GM19193 (cell line): Measurements from ENCODE around the gene MYO5B.

Experiments used
- POLR2A ChIP-seq: IDR thresholded peaks from 4 replicates; pipeline ENCODE4 v1.6.1; 2011; ENCODE audit not compliant: insufficient read depth, insufficient read length; ENCODE audit errors: extremely low read depth

Gene MYO5B

DNA sequence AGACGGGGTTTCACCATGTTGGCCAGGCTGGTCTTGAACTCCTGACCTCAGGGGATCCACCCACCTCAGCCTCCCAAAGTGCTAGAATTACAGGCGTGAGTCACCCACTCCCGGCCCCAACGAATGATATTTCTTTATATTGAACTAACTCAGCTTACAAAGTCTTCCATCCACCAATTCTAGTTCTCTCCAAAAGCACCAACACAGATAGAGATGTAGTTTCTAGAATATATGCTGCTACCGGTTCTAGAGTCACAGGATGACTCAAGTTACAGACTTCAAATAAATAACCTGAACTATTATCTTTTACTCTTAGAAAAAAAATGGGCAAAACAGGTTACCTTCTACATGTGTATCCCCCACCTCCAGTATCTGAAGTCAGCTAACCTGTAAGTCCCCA is 390.9 kb downstream of the MYO5B start:
- no peak for TF ChIP-seq POLR2A

GRCh38 chr18:49802623-49803022 is 392.3 kb downstream of the MYO5B start:
- TF ChIP-seq POLR2A: no peak

DNA sequence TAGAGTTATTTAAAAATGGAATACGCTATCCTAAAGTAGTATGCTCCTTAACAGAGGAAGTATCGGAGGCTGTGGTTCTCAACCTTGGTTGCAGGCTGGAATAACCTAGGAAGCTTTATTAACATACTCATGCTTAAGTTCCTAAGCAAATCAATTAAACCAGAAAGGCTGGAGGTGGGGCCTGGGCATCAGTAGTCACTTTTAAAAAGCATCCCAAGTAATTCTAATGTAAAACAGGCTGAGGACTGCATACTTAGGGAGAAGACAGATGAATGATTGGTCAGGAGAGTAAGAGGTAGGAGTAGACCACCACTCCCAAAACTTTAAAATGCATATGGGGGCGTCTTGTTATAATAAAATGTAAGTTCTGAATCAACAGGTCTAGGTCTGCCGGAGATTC is 396.9 kb downstream of the MYO5B start:
- no peak for TF ChIP-seq POLR2A

- no peak for TF ChIP-seq POLR2A
These were observed 399.1 kb downstream of the MYO5B start for GRCh38 chr18:49795612-49796552.

DNA sequence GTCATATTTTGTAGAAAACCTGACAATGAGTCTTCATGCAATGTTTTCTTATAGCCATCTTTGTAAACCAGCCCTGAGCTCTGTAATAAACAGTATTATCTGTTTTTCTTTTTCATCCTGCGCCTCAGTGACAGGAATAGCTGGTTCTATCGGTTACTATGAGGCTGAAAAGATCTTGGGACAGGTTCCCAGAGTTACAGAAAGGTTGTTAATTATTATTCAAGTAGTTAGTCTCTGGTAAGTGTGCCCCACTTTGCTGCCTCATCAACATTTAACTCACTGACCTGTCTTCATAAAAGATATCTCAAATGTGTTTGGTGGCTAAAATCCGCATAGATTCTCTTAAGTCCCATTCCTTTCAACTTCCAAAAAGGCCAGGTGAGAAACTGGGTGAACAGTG is 400.2 kb downstream of the MYO5B start:
- no peak for TF ChIP-seq POLR2A

DNA sequence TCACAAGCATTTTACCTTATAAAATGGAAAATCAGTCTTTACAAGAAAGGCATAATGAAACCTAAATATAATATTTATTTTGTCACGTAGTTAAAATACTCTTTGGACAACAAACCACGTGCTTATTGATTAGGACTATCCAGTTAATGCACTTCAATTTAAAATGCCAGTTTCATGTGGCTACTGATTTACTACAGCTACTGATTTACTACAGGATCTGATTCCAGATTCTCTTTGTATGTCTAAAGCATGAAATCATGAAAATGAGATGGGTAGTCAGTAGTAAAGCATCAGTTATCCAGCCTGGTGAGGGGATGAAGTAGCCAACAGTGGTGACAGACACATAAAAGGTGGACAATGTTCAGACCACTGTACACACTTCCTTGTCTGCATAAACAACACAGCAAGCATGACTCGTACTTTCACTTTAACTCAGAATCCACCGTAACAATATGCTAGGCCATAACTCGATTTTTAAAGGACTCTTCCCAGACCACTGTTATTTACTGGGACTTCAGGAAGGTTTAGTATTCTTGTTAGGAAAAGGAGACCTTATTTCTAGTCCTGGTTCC is 406.5 kb downstream of the MYO5B start:
- TF ChIP-seq POLR2A: no peak

DNA sequence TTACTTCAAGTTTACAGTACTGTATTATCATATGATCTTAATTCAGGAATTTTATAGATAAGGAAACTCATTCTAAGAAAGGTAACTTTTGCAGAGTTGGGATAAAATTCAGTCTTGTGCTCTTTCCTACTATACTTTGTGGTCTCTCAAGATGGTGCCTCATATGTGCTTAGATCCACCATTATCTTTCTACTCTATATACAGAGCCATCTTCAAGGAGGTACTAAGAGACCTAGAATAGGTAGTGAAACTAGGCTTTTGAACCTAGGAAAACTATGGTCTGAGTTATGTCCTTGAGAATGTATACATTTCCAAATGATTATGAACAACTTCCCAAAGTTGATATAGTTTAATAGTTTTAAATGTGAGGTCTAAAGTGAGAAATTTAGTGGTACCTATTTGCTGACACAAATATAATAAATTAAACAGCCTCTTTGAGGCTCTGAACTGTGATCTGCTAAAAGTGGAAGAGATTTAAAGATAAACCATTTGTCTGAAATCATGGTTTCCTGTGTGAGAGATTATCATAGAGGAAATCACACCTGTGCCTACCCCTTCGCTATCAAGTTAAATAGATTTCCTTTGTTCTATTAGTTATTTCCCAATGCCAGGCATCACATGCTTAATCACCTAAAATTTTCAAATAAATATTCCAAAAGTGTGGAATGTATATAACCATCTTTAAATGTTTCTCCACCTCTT is 408.8 kb downstream of the MYO5B start:
- TF ChIP-seq POLR2A: no peak

DNA sequence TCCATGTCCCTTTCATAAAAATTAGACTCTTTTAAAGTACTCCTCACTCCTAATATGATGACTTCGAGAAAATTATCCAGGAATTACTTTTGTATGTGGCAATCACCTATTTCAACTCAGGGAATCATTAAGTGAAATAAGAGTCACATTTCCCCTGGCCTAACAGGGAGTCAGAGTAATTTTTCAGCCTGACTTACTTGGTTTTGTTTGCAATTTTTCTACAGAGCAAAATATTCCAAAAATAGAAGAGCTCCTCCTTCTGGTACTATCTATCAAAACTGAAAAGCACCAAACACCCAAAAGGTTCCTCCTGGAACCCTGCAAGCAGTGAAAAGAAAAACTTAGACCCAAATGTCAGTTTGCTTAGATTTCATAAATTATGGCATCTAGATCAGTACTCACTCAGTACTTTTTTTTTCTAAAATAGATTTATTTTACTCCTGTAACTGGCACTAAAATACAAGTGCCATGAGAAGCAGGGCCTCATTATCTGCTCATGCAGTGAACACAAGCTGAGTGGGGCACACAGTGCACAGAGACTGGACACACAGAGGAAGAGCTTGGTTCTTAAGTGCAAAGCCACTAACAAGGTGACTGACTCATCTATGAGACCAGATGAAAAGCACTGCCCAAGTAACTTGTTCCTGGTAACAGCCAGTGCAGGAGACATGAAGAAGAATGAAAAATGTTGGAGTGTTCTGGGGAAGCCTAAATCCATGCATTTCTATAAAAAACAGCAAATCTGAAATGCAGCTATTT is 410.3 kb downstream of the MYO5B start:
- no peak for TF ChIP-seq POLR2A

- TF ChIP-seq POLR2A: no peak
These were observed 416.0 kb downstream of the MYO5B start for GRCh38 chr18:49778826-49779465.
